Stomach (tissue), 9 donors: ENCODE measurements around the gene ZBED6. TPM values are rescaled to one million over a fixed set of nuclear protein-coding genes. Genes with fewer than 3 reads are reported as not detected.

Experiments used
- DNase-seq, 2 donors: peaks; one replicate each; pipeline versions ENCODE4 v3.0.0 to v3.0.0-alpha.2; 2013 to 2019
- H3K27ac ChIP-seq, 5 donors: fragments of 200-600 bp in 4 of 5; sonication (generic) in 4 of 5; one replicate each; pipeline ENCODE4 v1.5.1; 2013 to 2019; ENCODE audit warnings: mild to moderate bottlenecking in 1 of 5, moderate library complexity in 1 of 5
- H3K27me3 ChIP-seq, 3 donors: fragments of 200-600 bp; sonication (generic); one replicate each; pipeline ENCODE4 v1.5.1; 2017 to 2019; ENCODE audit warnings: mixed run types in 1 of 3
- H3K36me3 ChIP-seq, 4 donors: fragments of 200-600 bp; sonication (generic); 1 replicate in 3 of 4; 2 replicates in 1 of 4; pipeline ENCODE4 v1.5.1; 2016 to 2019
- H3K4me1 ChIP-seq, 4 donors: fragments of 200-600 bp; sonication (generic); one replicate each; pipeline ENCODE4 v1.5.1; 2016 to 2019
- H3K4me3 ChIP-seq, 4 donors: fragments of 200-600 bp; sonication (generic) in 3 of 4; one replicate each; pipeline ENCODE4 v1.5.1; 2016 to 2019; ENCODE audit warnings: mild to moderate bottlenecking in 1 of 4
- H3K9me3 ChIP-seq, 4 donors: fragments of 200-600 bp; sonication (generic); one replicate each; pipeline ENCODE4 v1.5.1; 2016 to 2019
- EP300 ChIP-seq: sonication (generic); formaldehyde crosslinking; IDR thresholded peaks from one replicate; pipeline ENCODE4 v1.6.1; 2017; ENCODE audit warnings: antibody characterized with exemption
- POLR2A ChIP-seq, 4 donors: fragments of 450-650 bp; IDR thresholded peaks; one replicate each; pipeline ENCODE4 v1.6.1; 2016; ENCODE audit warnings: antibody characterized with exemption in 4 of 4, control low read depth in 2 of 4, mild to moderate bottlenecking in 1 of 4, moderate library complexity in 1 of 4
- POLR2AphosphoS5 ChIP-seq, 3 donors: sonication (generic); formaldehyde crosslinking; IDR thresholded peaks; one replicate each; pipeline ENCODE4 v1.6.1; 2016; ENCODE audit warnings: antibody characterized with exemption in 3 of 3
- WGBS, 5 donors: extraction: QIAGEN DNeasy Blood & Tissue Kit in 3 of 5; methylation state at CpG; one replicate each; pipeline versions ENCODE4 v1.1.5 to v1.1.7; 2013 to 2018; 5-methylcytosine and 5-hydroxymethylcytosine counted together
- intact Hi-C: fragments of 100-400 bp; cut with DNase I; formaldehyde crosslinking; loops from one replicate; pipeline ENCODE4 v1.15.1; 2023; ENCODE audit warnings: low total_unique reads
- polyA plus RNA-seq, 3 donors: library from polyadenylated mRNA; stranded (reverse); fragments of 200-250 nt; gene quantifications; one replicate each; pipeline ENCODE4 v1.2.3, GENCODE V29; 2013
- total RNA-seq, 5 donors: library from RNA; depleted of rRNA; stranded (reverse); fragments of >200 nt; gene quantifications; one replicate each; pipeline versions ENCODE4 v1.1.0 to v1.2.3, GENCODE V29; 2014 to 2016
- TF ChIP-seq, protein P1 (sequence below), 7 experiments: fragments of 450-650 bp in 4 of 7; fragments of 200-600 bp in 3 of 7; sonication (generic) in 3 of 7; IDR thresholded peaks; one replicate each; pipeline ENCODE4 v1.5.1; 2016 to 2019; ENCODE audit warnings: antibody characterized with exemption in 7 of 7, control low read depth in 2 of 7, mild to moderate bottlenecking in 1 of 7
- donor health status: healthy with polysubstance abuse.
- donor health status: Bipolar disorder and iron deficiency.
- donor health status: healthy.

ZBED6 gene
- total and polyA plus RNA-seq, 8 donors, result 0.13 to 38.6 (median 15.4) TPM

DNA sequence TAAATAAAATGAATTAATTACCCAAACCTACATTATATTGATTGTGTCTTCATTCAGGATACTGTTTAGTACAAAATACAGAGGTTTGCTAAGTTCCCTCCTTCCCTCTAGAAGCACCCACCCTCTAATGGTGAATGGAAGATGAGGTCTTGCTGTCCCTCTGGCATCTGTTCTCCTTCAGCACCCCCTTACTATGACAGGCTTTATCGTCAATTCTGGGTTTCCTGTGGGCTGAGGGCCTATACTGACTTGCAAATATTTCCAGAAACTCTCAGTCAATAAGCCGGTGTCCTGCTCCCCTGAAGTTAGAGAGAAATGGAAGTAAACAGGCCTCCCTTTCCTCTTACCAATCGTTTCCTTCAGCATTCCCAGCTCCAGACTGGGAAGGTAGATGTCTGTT lies 17.3 kb upstream of the ZBED6 start:
- Histone ChIP-seq H3K4me3 (no peak overlapping the region), H3K27me3 (no peaks in the 10 kb centered on the region), H3K9me3 (no peaks in the 10 kb centered on the region), H3K27ac (no peak overlapping the region), H3K4me1 (no peaks in the 10 kb centered on the region), H3K36me3 (peaks cover 0 to 3% (median 0%) of the 10 kb centered on the region in 4 donors)
- TF ChIP-seq, protein P1, sequence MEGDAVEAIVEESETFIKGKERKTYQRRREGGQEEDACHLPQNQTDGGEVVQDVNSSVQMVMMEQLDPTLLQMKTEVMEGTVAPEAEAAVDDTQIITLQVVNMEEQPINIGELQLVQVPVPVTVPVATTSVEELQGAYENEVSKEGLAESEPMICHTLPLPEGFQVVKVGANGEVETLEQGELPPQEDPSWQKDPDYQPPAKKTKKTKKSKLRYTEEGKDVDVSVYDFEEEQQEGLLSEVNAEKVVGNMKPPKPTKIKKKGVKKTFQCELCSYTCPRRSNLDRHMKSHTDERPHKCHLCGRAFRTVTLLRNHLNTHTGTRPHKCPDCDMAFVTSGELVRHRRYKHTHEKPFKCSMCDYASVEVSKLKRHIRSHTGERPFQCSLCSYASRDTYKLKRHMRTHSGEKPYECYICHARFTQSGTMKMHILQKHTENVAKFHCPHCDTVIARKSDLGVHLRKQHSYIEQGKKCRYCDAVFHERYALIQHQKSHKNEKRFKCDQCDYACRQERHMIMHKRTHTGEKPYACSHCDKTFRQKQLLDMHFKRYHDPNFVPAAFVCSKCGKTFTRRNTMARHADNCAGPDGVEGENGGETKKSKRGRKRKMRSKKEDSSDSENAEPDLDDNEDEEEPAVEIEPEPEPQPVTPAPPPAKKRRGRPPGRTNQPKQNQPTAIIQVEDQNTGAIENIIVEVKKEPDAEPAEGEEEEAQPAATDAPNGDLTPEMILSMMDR (IDR thresholded peaks at IDR 0.05), result no peak
- TF ChIP-seq POLR2AphosphoS5 (IDR thresholded peaks at IDR 0.05) (no peak), EP300 (no peak), POLR2A (IDR thresholded peaks at IDR 0.05) (no peak)
- no peak for DNase-seq
- intact Hi-C loops, result no loop called here
- WGBS, 5 donors, result 73 to 91% (median 77%) methylated on average over 3 of the region's 3 CpGs

DNA sequence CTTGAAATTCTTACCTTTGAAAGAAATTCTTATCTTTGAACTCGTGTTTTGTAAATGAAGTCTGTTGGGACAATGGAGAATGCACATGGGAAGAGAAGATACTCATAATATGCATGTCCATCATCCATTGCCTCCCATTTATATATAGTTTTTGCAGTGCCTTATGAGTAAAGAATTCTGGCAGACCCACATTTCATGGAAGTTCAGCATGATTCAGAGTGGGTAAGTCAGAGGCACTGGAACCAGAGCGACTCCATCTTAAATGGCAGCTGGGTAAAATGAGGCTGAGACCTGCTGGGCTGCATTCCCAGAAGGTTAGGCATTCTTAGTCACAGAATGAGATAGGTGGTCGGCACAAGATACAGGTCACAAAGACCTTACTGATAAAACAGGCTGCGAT lies 16.6 kb upstream of the ZBED6 start:
- H3K9me3 ChIP-seq, result no peaks in the 10 kb centered on the region

DNA sequence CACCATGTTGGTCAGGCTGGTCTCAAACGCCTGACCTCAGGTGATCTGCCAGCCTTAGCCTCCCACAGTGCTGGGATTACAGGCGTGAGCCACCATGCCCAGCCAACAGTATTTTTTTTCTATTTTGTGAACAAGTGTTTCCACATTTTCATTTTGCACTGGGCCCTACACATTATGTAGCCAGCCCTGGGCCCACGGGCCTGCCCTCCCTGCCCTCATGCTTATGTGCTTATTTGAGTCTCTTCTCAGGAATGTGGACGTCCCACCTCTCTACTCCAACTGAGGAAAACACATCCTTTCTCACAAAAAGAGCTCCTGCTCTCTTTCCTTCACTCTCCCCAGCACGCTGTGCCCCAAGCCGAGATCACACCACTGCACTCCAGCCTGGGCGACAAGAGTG lies 13.5 kb upstream of the ZBED6 start:
- Histone ChIP-seq H3K27ac (no peak overlapping the region), H3K4me1 (no peaks in the 10 kb centered on the region), H3K27me3 (no peaks in the 10 kb centered on the region), H3K4me3 (no peak overlapping the region), H3K9me3 (no peaks in the 10 kb centered on the region), H3K36me3 (no peaks in the 10 kb centered on the region)
- no peak for DNase-seq
- intact Hi-C loops, result no loop called here
- TF ChIP-seq, protein P1 (IDR thresholded peaks at IDR 0.05), result no peak
- TF ChIP-seq POLR2A (IDR thresholded peaks at IDR 0.05) (no peak), POLR2AphosphoS5 (IDR thresholded peaks at IDR 0.05) (no peak), EP300 (no peak)
- WGBS, 5 donors, result 89 to 95% (median 90%) methylated on average over 7 of the region's 7 CpGs

More for the DNA sequence above, 16.6 kb upstream of the ZBED6 start:
- no peak for TF ChIP-seq POLR2A (IDR thresholded peaks at IDR 0.05)
- no peak for TF ChIP-seq POLR2AphosphoS5 (IDR thresholded peaks at IDR 0.05)
- TF ChIP-seq EP300, result no peak
- TF ChIP-seq, protein P1 (IDR thresholded peaks at IDR 0.05), result no peak
- Histone ChIP-seq H3K4me3 (no peak overlapping the region), H3K27me3 (no peaks in the 10 kb centered on the region), H3K36me3 (peaks cover 0 to 3% (median 0%) of the 10 kb centered on the region in 4 donors), H3K4me1 (no peaks in the 10 kb centered on the region), H3K27ac (no peak overlapping the region)
- no peak for DNase-seq
- WGBS, 5 donors, result 77 to 83% (median 80%) methylated on average over 4 of the region's 4 CpGs
- intact Hi-C loops, result no loop called here

DNA sequence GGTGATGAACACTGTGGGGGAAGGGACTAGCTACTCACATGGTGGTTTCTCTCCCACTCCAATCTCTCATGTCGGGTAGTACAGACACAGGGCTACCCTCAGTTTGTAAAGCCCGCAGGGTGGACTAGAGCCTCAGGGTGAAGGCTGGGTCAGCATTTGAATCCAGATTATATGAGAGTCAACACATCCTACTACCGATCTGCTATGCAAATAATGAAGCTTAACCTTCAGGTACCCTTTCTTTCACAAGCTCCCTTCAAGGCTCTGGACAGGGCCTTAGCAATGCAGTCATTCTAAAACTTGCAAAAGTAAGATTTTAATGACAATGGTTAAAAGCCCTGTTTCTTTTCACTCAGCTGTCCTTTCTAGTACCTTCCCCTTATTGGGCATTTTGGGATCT lies 5.5 kb upstream of the ZBED6 start:
- TF ChIP-seq, protein P1 (IDR thresholded peaks at IDR 0.05), result no peak
- TF ChIP-seq EP300 (no peak), POLR2AphosphoS5 (IDR thresholded peaks at IDR 0.05) (no peak), POLR2A (IDR thresholded peaks at IDR 0.05) (no peak)
- Histone ChIP-seq H3K9me3 (no peaks in the 10 kb centered on the region), H3K36me3 (no peaks in the 10 kb centered on the region), H3K27me3 (no peaks in the 10 kb centered on the region), H3K4me3 (no peak overlapping the region), H3K27ac (no peak overlapping the region), H3K4me1 (peaks cover 0 to 3% (median 2%) of the 10 kb centered on the region in 4 donors)
- intact Hi-C loops, result no loop called here
- no peak for DNase-seq
- WGBS, 5 donors, result 41 to 58% (median 50%) methylated on average over 3 of the region's 3 CpGs
